Brain pericyte (primary cell): ENCODE measurements around the gene TMED3.

ENCODE experiments used
- DNase-seq: peaks from one replicate; pipeline ENCODE4 v3.0.0-alpha.2; 2012; ENCODE audit warnings: low read depth, low spot score

Gene TMED3

GRCh38 chr15:79310985-79311900 lies at the start of gene TMED3:
Gene TMED3 (plus strand): TSS chr15:79311112. CDS start chr15:79311250, 138 bp downstream.
- peak; percentile 57 for DNase-seq

- no peak for DNase-seq
Observed at GRCh38 chr15:79261836-79262235, 49.1 kb upstream of the TMED3 start.

GRCh38 chr15:79265167-79265566 lies 45.7 kb upstream of the TMED3 start:
- DNase-seq, result no peak

GRCh38 chr15:79265987-79266579 lies 44.8 kb upstream of the TMED3 start:
- no peak for DNase-seq

- no peak for DNase-seq
Observed at GRCh38 chr15:79282371-79283251, 28.3 kb upstream of the TMED3 start, which contains the start of gene ANKRD34C. Gene ANKRD34C (plus strand): TSS chr15:79282722. CDS start chr15:79293285, 10,563 bp downstream.

GRCh38 chr15:79283252-79284048 lies 27.5 kb upstream of the TMED3 start:
- DNase-seq, result no peak

- no peak for DNase-seq
Observed at GRCh38 chr15:79290642-79291275, 20.2 kb upstream of the TMED3 start.

GRCh38 chr15:79292011-79292410 lies 18.9 kb upstream of the TMED3 start:
- no peak for DNase-seq

GRCh38 chr15:79294075-79294474 lies 16.8 kb upstream of the TMED3 start:
- no peak for DNase-seq

- no peak for DNase-seq
Observed at GRCh38 chr15:79296583-79296982, 14.3 kb upstream of the TMED3 start.

GRCh38 chr15:79299126-79299840 lies 11.6 kb upstream of the TMED3 start:
- no peak for DNase-seq

- DNase-seq, result no peak
Observed at GRCh38 chr15:79299841-79300235, 11.1 kb upstream of the TMED3 start.

- DNase-seq, result no peak
Observed at GRCh38 chr15:79307251-79307650, 3.7 kb upstream of the TMED3 start.

GRCh38 chr15:79308874-79309273 lies 2.0 kb upstream of the TMED3 start:
- no peak for DNase-seq

GRCh38 chr15:79310612-79310984 lies 314 bp upstream of the TMED3 start:
- DNase-seq, result no peak

GRCh38 chr15:79311901-79312553 lies 1.1 kb downstream of the TMED3 start:
- no peak for DNase-seq

- no peak for DNase-seq
Observed at GRCh38 chr15:79314186-79314585, 3.3 kb downstream of the TMED3 start.

GRCh38 chr15:79314811-79315210 lies 3.9 kb downstream of the TMED3 start:
- no peak for DNase-seq

GRCh38 chr15:79315623-79316328 lies 4.9 kb downstream of the TMED3 start:
- DNase-seq, result no peak
